Inflammatory macrophage treated with lipopolysaccharide for 1 hour (primary cell): ENCODE measurements around the gene HOXD4.

ENCODE experiments used
- DNase-seq, 2 donors: peaks; one replicate each; pipeline ENCODE4 v3.0.0-alpha.2; 2020 to 2022

HOXD4 gene

DNA sequence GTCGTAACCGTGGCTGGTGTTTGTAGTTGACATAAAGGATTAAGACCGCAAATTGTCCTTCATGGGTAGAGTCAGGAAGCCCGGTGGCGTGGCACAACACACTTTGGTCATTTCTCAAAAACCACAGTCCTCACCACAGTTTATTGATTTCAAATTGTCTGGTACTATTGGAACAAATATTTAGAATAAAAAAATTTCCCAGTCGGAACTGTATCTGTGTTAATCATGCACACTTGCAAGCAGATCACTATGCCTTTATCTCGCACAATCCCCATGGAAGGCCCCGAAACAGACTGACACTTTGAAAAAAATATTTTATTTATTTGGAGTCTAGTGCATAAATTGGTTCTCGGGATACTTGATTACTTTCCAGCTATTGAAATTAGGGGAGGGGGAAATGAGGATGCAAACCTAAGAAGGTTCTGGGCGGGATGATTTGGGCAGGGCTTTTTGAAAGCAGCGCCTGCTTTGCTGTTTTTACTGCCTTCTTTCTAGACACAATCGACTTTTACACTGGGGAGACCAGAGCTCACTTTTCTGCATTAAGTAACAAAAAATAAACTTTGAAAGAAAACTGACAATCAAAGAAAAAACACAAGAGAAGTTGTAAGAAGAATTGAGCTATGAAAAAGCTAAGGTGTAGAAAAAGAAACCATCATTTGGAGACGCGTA lies 21.7 kb downstream of the HOXD4 start:
- no peak for DNase-seq

DNA sequence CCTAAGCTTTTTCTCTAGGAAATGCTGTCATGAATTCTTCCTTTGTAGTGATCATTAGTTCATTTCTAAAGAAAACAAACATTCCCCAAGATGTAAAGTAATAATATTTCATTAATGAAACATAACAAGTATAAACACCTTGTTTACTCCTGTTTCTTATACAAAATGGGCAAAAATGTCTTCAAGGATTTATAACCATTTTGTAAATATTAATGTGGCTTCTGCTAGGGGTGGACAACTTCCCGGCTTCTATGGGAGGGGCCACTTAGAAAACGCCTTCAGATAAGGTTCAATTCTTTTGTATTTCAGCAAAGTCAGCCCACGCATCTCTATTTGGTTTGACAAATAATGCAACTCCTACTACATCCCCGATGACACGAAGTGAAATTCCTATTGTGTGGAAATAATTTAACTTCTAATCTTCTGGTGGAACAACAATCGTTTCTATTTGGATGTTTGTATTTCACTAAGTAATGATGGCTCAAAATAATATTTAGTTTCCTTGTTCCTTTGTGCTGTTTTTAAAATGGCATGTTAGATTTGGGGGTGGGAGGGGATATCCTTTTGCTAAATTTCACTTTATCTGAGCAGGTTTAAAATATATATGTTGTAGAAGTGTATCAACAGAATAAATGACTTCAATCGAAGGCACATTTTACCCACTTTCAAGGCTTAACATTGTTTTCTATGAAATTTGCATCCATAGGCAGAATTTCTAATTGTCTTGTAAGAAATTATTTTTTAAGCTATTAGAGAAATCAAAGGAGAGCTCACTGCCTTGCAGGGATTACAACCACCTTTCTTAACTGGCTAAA lies 22.4 kb downstream of the HOXD4 start:
- no peak for DNase-seq

DNA sequence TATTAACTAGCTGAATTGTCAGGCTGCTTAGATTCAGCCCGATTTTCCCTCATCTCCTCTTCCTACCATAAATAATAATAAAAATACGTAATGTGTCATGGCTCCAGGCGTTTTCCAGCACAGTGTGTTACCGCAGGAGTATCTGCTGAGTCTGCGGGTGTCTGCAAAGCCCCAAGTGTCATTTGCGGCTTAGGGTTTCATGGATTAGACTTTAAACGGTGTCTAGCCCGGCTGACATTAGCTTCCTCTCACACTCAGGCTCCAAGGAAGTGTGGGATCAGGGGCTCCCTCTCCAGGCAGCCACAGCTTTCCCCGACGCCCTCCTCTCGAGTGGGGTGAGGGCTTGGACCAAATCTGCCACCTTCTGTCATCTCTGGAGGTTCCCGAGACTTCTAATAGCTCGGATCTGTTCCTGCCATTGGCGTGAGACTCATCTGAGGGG lies 23.1 kb downstream of the HOXD4 start:
- no peak for DNase-seq

DNA sequence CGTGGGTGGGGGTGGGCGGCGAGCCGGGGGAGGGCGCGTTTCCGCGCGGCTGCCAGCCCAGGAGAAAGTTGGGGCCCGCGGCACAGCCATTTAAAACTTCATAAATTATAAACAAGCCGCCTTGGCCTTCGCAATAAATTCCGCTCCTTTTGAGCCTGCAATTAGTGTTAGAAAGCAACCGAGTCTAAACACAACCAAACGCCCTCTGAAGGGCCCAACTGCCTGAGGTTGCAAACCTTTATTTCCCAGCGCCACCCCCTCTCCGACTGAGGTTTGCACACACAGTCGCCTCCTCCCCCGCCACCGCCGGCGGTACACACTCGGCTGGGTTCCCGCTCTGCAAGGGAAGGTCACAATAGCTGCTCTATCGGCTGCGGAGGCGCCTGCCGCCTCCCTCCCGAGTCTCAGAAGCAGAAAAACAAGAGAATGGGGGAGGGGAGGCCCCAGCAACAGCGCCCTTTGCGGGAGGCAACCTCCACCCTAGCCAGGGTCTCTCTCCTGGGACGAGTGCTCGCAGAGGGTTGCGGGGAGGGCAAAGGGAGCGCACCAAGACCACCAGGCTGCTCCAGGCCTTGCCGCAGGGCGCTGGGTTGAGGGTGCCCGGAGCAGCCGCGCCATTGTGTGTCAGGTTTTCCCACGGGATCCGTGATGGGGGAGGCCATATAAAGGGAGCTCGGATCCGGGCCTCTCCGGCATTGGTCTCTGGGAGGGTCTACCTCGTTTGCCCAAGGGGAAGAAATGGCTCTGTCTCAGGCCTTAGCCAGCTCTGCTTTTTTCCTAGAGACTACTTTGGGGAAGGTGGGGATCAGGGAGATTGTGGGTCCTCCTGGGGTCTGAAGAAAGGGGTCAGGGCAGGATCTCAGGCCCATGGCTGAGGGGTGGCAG lies 23.7 kb downstream of the HOXD4 start:
- no peak for DNase-seq

DNA sequence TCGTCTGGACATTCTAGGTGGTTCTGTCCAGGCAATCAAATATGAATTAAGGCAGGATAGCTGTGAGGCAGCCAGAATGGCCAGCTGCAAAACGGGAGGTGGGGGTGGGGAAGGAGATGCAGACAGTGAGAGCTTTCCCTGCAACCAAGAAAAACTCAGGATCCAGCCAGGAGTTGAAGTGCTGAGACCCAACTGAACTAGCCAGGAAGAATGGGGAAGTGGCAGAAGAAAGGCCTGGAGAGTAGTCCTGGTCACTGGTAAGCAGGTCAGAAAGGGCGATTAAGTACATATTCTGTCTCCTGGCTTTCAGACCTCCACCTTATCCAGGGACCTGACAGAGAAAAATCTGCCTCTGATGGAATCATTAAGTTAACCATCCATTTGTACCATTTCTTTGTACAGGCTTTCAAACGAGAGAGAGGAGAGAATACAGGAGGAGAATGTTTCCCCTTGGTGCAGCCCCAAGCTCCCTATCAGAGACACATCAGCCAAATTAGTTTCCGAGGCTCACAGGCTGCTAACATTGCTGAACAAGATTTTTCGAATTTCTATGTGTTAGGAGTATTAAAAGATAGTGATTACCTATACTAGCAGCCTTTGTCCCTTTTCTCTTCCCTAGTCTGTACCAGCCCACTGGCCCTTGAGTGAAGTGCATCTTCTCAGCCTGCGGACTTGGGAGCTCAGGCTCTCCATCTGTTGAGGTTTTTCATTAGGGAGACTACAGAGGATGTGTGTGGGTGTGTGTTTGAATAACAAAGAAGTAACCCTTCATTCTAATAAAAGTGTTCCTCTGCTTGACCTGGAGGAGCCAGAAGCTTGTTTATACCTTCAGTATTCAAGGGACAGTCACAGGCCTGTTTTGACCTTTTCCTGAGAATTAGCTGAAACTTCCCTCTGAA lies 24.6 kb downstream of the HOXD4 start:
- DNase-seq: no peak

DNA sequence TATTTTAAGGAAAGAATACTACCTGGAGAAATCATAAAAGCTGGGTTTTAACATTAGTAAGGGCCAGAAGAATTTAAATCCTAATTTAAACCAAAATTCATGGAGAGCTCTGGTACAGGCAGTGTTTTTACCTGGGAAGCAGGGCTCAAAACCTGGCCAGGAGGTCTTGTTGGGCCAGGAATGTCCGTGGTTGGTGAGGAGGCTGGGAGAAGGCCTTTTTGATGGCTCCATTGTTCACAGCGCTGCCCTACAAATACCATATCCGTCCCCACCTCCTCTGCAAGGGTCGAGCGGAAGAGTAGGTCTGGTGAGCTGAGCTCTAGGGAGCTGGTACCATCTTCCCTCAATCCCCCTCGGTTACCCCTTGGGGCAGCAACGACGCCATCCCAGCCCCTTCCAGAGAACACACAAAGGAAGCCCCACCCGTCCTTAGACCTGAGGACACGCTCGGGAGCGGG lies 26.3 kb downstream of the HOXD4 start:
- DNase-seq: no peak

DNA sequence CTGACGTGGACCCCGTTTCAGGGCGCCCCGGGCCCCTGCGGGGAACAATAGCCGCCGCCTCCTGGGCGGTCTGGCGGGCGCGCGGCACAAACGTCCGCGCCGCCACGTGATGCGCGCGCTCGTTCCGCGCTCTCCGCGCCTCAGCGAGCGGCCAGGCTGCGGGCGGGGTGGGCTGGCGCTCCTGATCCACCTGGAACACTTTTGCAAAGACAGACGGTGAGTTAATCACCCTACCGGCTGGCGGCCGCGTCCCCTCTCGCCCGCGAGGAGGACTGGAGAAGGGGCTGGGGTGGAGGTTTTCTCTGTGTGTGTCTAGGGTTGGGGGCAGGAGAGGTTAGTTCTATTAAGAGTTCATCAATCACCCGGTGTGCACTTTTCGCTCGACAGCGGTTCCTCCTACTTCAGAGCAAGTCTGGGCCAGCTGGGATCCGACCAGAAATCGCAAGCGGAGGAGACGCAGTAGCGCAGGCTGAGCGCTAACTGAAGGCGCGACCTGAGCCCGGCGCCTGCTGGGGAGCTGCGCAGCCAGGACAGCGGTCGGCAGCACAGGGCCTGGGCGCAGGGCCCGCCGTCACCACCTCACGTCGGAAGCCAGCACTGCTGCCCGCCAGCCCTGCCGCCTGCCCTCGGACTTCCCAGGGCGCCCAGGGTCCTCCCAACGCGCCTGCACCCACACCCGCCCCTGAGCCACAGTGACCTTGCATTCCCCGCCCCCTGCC lies 26.8 kb downstream of the HOXD4 start:
- DNase-seq: no peak

DNA sequence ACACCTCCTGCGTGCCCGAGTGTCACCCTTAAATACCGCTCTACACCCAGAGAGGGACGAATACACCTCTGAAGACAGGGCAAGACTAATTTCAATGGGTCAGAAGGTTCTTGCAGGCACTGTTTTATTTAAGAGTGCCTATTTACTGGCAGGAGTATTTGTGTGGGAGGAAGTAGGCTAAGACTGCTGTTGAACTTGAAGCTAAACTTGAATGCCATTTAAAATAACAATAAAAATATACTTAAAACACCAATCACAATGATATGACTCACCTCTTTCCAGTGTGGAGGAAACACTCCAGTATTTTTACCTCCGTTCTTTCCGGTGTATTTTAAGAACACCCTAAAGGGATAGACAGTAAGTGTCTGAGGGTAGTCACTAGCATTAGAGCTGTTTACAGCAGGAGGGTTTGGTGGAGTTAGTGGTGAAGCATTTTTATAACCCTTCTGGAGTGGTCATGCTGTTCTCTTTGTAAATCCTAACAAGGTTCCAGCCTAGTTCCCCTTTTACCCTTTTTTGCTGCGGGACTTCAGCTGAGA lies 27.5 kb downstream of the HOXD4 start:
- no peak for DNase-seq

DNA sequence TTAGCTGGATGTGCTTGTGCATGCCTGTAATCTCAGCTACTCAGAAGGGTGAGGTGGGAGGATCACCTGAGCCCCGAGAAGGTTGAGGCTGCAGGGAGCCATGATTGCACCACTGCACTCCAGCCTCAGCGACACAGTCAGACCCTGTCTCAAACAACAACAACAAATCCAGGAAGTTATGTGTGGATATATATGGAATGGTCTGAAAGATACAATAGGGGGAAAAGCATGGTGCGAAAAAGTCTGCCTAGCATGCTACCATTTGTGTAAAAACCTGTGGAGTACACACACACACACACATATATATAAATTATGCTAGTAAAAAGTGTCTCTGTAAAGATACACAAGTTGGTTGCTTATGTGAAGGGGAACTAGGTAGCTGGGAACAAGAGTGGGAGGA lies 30.2 kb downstream of the HOXD4 start:
- no peak for DNase-seq

DNA sequence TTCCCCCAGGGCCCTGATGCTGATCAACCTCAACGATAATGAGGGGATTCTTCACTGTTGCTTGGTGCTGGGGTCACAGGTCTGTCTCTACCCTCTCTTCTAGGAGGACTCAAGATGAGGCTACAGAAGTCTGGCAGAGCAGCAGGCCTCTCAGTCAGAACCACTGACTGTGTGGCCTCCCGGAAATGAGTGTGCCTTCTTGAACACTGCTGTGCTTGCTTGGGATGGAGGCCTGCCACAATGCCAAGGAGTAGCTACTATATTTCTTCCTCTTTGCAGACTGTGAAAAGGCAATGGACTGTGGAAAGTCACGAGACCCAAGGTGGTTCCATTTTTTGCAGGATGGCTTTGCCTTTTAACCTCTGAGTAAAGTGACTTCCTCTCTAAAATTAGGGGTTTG lies 31.3 kb downstream of the HOXD4 start:
- DNase-seq: no peak

DNA sequence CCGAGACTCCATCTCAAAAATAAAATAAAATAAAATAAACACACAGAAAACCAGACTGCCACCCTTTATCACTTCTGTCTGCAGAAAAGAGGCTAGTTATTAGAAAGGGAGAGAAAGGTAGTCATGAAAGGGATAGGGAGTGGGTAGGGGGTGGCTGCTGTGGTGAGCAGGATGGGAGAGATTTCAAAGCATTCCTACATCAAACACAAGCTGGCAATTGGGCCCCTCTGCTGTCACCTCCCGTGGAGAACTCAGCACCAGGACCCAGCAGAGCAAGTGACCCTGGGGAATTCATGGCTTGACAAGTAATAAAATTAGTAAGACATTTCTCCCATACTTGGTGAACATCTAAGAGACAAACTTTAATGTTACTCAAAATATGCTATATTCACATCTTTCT lies 33.4 kb downstream of the HOXD4 start:
- DNase-seq: no peak

DNA sequence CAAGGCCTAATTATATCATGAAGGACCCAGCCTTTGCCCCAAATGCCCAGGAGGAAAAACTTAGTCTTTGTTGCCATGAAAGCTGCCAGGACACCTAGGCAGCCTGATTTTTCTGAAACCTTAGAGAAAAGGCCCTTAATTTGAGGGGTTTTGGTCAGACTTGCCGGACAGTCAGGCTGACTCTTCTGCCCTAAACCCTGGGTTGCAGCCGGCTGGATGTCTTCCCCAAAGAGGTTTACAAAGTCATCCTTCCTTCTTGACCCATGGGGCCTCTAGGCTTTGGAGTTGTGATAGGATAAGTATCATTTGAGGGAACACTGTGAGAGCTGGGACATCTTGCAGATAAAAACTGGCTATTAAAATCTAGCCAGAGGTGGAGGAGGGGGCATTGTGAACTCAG lies 34.7 kb downstream of the HOXD4 start:
- no peak for DNase-seq

DNA sequence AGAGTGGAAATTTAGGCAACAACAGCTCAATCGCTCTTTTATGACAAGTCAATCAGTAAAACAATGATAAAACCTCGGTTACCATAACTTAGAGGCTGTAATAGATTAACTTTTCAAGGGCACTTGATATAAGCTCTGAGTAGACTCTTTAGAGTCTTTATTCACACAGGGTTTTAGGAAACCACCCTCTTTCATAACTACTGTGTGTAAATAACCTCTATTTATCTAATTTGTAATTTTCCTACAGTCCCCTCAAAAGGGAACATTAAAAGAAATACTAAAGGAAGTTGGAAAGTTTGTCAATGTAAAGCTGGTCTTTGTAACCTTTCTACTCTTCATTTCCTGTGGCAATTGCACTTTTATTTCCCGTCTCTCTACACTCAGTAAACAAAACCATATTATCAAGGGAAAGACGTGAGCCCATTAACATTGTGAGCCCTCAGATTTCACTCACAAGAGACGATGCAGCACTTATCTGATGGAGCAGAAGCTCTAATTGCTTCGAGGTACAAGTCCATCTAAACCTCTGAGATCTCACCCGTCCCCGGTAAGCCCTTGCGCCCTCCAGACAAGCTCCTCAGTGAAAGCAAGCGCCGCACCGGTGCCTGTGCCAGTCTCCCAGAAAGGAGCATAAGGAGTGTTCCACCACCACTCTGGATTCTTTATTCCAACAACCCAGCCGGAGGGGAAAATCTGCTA lies 36.0 kb downstream of the HOXD4 start:
- DNase-seq: no peak

DNA sequence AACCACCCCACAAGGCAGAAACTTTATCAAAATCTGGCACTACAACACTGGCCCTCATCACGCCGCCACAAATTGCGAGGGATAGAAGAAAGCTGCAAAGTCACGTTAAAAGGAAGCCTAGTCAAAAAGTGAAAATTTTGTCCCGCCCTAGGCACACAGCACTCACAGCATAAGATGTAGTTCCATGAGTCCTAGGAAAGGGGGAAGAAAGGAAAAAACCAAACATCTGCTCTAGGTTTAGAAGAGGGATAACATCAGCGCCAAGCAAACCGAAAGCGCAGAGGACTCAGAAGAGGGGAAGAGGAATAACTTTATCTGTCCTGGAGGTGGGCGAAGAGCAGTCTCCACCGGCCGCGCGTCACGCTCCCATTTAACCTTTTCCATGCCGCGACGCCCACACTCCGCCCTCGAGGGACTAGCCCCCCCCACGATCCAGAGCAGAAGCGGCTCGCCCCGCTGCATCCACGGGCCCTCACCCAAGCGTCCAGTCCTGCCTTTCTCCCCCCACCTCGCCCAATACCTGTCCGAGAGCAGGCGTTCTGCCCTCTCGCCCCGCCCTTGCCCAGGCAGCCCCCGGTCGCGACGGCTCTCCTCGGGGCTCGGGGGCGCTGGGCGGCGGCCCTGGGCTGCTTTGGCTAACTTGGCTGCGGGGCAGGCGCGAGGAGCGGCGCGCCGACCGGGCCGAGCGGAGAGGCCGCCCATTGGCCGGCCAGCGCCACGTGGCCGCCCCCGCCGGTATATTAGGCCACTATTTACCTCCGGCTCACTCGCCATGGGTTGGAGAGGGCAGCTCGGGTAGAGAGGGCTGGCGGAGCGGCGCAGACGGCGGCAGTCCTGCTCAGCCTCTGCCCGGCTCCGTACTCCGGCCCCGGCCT lies 36.8 kb downstream of the HOXD4 start, which contains the start of gene HOXD1:
HOXD1 (plus strand) TSS at position 770 of the 875 bp plus-strand sequence. CDS start 134 bp downstream, outside the sequence.
- DNase-seq: peak in 1 of 2 donors; percentile 14

DNA sequence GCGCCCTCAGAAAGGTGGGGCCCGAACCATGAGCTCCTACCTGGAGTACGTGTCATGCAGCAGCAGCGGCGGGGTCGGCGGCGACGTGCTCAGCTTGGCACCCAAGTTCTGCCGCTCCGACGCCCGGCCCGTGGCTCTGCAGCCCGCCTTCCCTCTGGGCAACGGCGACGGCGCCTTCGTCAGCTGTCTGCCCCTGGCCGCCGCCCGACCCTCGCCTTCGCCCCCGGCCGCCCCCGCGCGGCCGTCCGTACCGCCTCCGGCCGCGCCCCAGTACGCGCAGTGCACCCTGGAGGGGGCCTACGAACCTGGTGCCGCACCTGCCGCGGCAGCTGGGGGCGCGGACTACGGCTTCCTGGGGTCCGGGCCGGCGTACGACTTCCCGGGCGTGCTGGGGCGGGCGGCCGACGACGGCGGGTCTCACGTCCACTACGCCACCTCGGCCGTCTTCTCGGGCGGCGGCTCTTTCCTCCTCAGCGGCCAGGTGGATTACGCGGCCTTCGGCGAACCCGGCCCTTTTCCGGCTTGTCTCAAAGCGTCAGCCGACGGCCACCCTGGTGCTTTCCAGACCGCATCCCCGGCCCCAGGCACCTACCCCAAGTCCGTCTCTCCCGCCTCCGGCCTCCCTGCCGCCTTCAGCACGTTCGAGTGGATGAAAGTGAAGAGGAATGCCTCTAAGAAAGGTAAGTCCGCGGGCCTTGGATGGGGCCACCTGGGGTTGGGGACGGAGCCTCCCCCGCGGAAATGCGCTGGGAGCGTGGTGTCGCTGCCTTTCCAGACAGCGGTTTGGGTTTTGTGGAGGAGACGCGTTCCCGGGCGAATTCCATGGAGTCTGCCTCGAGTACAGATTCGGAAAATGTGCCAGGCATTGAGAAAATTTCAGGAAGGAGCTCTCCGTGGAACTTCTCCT lies 37.7 kb downstream of the HOXD4 start:
- no peak for DNase-seq

DNA sequence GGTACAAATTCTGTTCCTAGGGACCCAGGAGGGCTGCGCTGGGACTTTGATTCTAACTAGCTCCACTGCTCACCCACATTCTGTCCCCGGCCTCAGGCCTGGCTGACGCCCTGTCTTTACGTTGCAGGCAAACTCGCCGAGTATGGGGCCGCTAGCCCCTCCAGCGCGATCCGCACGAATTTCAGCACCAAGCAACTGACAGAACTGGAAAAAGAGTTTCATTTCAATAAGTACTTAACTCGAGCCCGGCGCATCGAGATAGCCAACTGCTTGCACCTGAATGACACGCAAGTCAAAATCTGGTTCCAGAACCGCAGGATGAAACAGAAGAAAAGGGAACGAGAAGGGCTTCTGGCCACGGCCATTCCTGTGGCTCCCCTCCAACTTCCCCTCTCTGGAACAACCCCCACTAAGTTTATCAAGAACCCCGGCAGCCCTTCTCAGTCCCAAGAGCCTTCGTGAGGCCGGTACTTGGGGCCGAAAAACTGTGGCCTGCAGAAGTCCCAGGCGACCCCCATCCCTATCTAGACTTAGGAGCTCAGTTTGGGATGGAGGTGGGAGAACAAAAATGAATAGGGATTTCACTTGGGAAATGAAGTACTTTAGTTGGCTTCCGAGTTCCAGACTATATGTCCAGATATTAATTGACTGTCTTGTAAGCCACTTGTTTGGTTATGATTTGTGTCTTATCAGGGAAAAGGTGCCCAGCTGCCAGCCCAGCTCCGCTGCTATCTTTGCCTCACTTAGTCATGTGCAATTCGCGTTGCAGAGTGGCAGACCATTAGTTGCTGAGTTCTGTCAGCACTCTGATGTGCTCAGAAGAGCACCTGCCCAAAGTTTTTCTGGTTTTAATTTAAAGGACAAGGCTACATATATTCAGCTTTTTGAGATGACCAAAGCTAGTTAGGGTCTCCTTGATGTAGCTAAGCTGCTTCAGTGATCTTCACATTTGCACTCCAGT lies 38.6 kb downstream of the HOXD4 start:
- DNase-seq: no peak

DNA sequence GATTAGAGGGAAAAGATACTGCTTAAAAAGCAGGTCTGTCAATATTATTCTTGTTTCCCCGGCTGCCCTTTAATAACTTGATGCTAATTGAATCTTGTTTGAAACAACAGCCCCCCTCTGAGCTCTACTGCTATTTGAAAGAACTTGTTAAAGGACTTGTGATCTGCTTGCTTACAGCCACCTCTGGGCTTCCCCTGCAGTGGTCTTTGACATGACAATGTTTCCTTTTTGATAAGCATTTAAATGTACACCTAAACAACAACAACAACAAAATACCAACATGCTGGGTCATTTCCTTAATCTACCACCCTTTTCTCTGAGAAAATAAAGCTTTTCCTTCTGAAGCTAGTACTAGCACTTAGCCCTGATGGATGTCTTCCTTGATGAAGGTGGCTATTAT lies 41.0 kb downstream of the HOXD4 start:
- no peak for DNase-seq
